K562 (cell line): ENCODE measurements around the gene OGT. TPM values are rescaled to one million over a fixed set of nuclear protein-coding genes. Genes with fewer than 3 reads are reported as not detected.
A peak's percentile ranks its signal among the peaks of the same experiment; 100 is the strongest.

Experiments used
- ARID3B ChIP-seq: fragments of 250-450 bp; sonication (Bioruptor Pico); IDR thresholded peaks from 2 replicates; pipeline ENCODE4 v1.4.0; 2020; ENCODE audit warnings: borderline replicate concordance
- CHCHD3 ChIP-seq: fragments of 250-450 bp; sonication (Bioruptor Pico); IDR thresholded peaks from 2 replicates; pipeline ENCODE4 v2.1.2; 2022; ENCODE audit warnings: mild to moderate bottlenecking
- GTF2E2 ChIP-seq: fragments of 200-800 bp; sonication (Bioruptor generic); IDR thresholded peaks from 2 replicates; pipeline ENCODE4 v1.6.1; 2016; ENCODE audit warnings: missing genetic modification characterization, missing compliant biosample characterization
- HINFP ChIP-seq: fragments of 450-650 bp; conservative IDR thresholded peaks from 2 replicates; pipeline ENCODE4 v1.6.1; 2016; ENCODE audit warnings: missing genetic modification characterization, low read depth, mild to moderate bottlenecking, control low read depth, missing compliant biosample characterization
- HLTF ChIP-seq: fragments of 450-650 bp; IDR thresholded peaks from 2 replicates; pipeline ENCODE4 v1.6.1; 2016
- KDM4B ChIP-seq, 2 experiments: fragments of 450-650 bp in 1 of 2; sonication (generic) in 1 of 2; IDR thresholded peaks; 2 replicates each; pipeline ENCODE4 v1.6.1; 2016 to 2017; ENCODE audit warnings: borderline replicate concordance in 2 of 2, antibody characterized with exemption in 1 of 2, low read depth in 1 of 2, mild to moderate bottlenecking in 1 of 2
- MTA2 ChIP-seq: fragments of 450-650 bp; IDR thresholded peaks from 2 replicates; pipeline ENCODE4 v1.6.1; 2016; ENCODE audit warnings: low read depth
- NBN ChIP-seq: fragments of 450-650 bp; IDR thresholded peaks from 2 replicates; pipeline ENCODE4 v1.6.1; 2016; ENCODE audit warnings: low read depth, mild to moderate bottlenecking
- NR2C1 ChIP-seq, 2 experiments: fragments of 450-650 bp; IDR thresholded peaks; 2 replicates each; pipeline ENCODE4 v1.6.1; 2017; ENCODE audit warnings: mild to moderate bottlenecking in 2 of 2, antibody characterized with exemption in 1 of 2, inconsistent platforms in 1 of 2, missing compliant biosample characterization in 1 of 2, missing genetic modification characterization in 1 of 2
- PHF8 ChIP-seq: fragments of 200-600 bp; sonication (generic); IDR thresholded peaks from 2 replicates; pipeline ENCODE4 v1.6.1; 2012; ENCODE audit warnings: mixed run types, mild to moderate bottlenecking, inconsistent platforms, low read length, moderate library complexity, borderline replicate concordance
- ZBTB1 ChIP-seq: sonication (generic); formaldehyde crosslinking; IDR thresholded peaks from 2 replicates; pipeline ENCODE4 v1.8.1; 2023; ENCODE audit warnings: missing genetic modification reagents, low read depth, mild to moderate bottlenecking, borderline replicate concordance
- polyA plus RNA-seq, 8 experiments: library from polyadenylated mRNA; depleted of rRNA in 4 of 8; stranded (reverse) in 5 of 8; unstranded in 3 of 8; fragments of >200 nt; fragmentation: Nextera tagmentation in 2 of 8; fragmentation: Illumina TruSeq in 1 of 8; extraction: Ambion mirVana in 2 of 8; extraction: Trizol in 1 of 8; gene quantifications; 2 replicates each; pipeline versions ENCODE4 v1.2.1 to v1.2.3, GENCODE V29; 2011 to 2014; ENCODE audit warnings: inconsistent platforms in 1 of 8, missing spikeins in 1 of 8
- total RNA-seq, 7 experiments: library from RNA; depleted of rRNA in 6 of 7; stranded (reverse); fragments of >200 nt in 6 of 7; fragmentation: Illumina TruSeq in 2 of 7; extraction: Trizol in 2 of 7; gene quantifications; 2 replicates each; pipeline versions ENCODE4 v1.2.1 to v1.2.3, GENCODE V29; 2011 to 2021; ENCODE audit warnings: low replicate concordance in 1 of 7
- TF ChIP-seq, protein P1 (sequence below): sonication (generic); formaldehyde crosslinking; IDR thresholded peaks from 2 replicates; pipeline ENCODE4 v1.8.1; 2023; ENCODE audit warnings: mild to moderate bottlenecking, missing genetic modification reagents
- TF ChIP-seq, protein P2 (sequence below): sonication (generic); formaldehyde crosslinking; IDR thresholded peaks from 2 replicates; pipeline ENCODE4 v1.8.0; 2022; ENCODE audit warnings: missing genetic modification reagents, mild to moderate bottlenecking, borderline replicate concordance
- TF ChIP-seq, protein P3 (sequence below): fragments of 450-650 bp; IDR thresholded peaks from 2 replicates; pipeline ENCODE4 v1.6.1; 2016; ENCODE audit warnings: borderline replicate concordance

OGT gene
- total and polyA plus RNA-seq, 9 of the 15 experiments (the other 6 are each of a cell fraction or from before 2014, with no cell fraction given), result 38.9 to 347 (median 117) TPM

DNA sequence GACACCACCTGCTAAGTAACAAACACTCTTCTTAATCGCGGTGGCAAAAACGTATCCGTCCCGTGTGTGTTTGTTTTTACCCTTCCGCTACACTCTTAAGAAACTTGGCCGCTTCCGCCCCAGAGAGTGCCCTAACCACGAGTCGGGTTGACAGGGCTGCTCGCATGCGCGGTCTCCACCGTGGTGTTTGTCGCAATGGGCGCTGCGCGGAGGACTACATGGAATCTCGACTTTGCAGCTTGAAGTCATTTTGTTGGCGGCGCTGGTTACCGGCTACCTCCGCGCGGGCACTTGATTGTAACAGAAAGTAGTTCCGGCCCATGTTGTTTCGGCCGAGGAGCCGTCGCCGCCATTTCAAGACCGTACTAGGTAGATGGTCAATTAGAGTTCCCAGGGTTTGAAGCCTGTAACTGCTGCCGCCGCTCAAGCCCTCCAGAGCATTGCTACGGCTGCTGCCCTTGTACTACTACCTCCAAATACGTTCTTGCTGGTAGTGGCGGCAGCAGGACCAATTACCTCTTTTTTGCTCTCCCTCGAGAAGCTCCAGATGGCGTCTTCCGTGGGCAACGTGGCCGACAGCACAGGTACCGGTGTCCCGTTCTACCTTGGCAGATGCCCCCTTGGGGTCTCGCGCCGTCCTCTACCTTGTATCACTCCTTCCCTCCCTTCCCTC lies at the start of gene OGT (continued):
- TF ChIP-seq, protein P1, sequence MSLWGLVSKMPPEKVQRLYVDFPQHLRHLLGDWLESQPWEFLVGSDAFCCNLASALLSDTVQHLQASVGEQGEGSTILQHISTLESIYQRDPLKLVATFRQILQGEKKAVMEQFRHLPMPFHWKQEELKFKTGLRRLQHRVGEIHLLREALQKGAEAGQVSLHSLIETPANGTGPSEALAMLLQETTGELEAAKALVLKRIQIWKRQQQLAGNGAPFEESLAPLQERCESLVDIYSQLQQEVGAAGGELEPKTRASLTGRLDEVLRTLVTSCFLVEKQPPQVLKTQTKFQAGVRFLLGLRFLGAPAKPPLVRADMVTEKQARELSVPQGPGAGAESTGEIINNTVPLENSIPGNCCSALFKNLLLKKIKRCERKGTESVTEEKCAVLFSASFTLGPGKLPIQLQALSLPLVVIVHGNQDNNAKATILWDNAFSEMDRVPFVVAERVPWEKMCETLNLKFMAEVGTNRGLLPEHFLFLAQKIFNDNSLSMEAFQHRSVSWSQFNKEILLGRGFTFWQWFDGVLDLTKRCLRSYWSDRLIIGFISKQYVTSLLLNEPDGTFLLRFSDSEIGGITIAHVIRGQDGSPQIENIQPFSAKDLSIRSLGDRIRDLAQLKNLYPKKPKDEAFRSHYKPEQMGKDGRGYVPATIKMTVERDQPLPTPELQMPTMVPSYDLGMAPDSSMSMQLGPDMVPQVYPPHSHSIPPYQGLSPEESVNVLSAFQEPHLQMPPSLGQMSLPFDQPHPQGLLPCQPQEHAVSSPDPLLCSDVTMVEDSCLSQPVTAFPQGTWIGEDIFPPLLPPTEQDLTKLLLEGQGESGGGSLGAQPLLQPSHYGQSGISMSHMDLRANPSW, result no peak
- TF ChIP-seq GTF2E2 (tag) (peak; percentile 96), CHCHD3 (CRISPR knock-in tag) (no peak), ZBTB1 (CRISPR knock-in tag) (no peak), PHF8 (peak; percentile 83; the same call in 1 of the 2 replicates), NR2C1 (IDR thresholded peaks at IDR 0.05) (no peak; the same call in 1 of the 2 replicates), NR2C1 (tag; IDR thresholded peaks at IDR 0.05) (no peak), HINFP (tag) (no peak), HLTF (peak; percentile 44; the same call in 1 of the 2 replicates), ARID3B (CRISPR knock-in tag) (no peak), KDM4B (IDR thresholded peaks at IDR 0.05; ENCODE audit: borderline replicate concordance in 2 of 2, low read depth in 1 of 2) (peak in 1 of 2 experiments; percentile 58; a peak in 1 of 4 replicates), MTA2 (peak; percentile 34; the same call in 1 of the 2 replicates), NBN (no peak; the same call in 1 of the 2 replicates)
- TF ChIP-seq, protein P2, sequence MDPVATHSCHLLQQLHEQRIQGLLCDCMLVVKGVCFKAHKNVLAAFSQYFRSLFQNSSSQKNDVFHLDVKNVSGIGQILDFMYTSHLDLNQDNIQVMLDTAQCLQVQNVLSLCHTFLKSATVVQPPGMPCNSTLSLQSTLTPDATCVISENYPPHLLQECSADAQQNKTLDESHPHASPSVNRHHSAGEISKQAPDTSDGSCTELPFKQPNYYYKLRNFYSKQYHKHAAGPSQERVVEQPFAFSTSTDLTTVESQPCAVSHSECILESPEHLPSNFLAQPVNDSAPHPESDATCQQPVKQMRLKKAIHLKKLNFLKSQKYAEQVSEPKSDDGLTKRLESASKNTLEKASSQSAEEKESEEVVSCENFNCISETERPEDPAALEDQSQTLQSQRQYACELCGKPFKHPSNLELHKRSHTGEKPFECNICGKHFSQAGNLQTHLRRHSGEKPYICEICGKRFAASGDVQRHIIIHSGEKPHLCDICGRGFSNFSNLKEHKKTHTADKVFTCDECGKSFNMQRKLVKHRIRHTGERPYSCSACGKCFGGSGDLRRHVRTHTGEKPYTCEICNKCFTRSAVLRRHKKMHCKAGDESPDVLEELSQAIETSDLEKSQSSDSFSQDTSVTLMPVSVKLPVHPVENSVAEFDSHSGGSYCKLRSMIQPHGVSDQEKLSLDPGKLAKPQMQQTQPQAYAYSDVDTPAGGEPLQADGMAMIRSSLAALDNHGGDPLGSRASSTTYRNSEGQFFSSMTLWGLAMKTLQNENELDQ (CRISPR knock-in tag), result no peak
- TF ChIP-seq, protein P3, sequence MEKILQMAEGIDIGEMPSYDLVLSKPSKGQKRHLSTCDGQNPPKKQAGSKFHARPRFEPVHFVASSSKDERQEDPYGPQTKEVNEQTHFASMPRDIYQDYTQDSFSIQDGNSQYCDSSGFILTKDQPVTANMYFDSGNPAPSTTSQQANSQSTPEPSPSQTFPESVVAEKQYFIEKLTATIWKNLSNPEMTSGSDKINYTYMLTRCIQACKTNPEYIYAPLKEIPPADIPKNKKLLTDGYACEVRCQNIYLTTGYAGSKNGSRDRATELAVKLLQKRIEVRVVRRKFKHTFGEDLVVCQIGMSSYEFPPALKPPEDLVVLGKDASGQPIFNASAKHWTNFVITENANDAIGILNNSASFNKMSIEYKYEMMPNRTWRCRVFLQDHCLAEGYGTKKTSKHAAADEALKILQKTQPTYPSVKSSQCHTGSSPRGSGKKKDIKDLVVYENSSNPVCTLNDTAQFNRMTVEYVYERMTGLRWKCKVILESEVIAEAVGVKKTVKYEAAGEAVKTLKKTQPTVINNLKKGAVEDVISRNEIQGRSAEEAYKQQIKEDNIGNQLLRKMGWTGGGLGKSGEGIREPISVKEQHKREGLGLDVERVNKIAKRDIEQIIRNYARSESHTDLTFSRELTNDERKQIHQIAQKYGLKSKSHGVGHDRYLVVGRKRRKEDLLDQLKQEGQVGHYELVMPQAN, result peak; percentile 58
